NCI-H1930 (cell line): ENCODE results near the gene LY6G6F.
A peak's percentile ranks its signal among the peaks of the same experiment; 100 is the strongest.

Experiments
- DNase-seq, 2 experiments: peaks; one replicate each; lab custom pipeline; 2025; lab: John Stamatoyannopoulos, UW

The LY6G6F gene

DNA sequence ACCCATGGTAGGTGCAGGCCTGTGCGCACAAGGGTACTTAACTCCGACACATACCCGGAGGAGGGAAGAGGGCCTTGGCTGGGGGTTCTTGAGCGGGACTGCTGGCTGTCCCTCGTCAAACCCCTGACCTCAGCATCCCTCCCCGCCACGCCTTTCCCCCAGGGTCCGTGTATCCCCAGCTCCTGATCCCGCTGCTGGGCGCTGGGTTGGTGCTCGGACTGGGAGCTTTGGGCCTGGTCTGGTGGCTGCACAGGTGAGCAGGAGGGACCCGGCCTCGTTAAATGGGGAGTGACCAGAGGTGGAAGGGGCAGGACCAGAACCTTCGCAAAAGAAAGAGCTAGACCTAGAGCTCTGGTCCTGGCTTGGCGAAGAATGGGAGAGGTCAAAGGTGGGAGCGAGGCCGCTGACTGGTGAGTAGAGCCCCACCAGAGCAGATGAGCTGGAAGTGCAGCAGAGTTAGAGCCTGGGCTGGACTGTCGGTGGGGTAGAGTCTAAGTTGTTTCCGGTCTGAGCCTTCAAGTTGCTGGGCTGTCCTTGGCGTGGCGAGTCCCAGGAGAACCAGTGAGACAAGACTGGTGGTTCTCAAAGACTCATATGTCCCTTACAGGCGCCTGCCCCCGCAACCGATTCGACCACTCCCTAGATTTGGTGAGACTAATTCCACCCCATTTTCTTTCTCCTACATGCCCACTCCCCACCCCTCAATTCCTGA, 17.5 kb downstream of the LY6G6F start:
- DNase-seq, result no peak

DNA sequence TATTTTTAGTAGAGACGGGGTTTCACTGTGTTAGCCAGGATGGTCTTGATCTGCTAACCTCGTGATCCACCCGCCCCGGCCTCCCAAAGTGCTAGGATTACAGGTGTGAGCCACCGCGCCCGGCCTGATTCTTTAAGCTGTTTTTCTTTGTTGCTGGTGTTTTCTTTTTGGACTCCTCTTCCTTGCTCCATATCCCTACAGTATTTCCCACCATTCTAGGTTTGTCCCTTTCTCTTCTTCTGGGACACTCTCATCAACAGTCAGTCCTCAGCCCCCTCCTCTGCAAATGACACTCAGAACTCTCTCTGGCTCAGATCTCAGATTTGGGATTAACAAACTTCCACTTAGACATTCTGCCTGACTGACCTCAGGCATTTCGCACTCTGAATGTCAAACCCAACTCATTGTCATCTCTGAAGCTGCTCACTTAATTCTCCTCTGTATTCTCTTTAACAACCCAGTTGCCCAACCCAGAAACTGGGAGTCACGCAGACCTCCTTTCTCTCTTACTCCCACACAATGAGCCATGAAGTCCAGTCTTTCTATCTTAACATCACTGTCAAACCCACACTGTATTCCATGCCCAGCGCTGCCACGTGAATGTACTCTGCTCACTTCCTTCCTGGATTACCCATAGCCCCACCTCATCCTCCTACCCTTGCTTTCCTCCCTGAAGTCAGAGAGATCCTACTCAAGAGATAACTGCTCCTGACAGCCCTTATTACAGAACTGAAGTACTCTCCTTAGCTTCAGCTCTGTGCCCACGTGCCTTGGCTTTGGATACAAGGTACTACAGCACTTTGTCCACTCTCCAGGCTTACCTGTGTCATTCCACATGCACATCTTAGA, 19.1 kb downstream of the LY6G6F start:
- DNase-seq, result no peak

DNA sequence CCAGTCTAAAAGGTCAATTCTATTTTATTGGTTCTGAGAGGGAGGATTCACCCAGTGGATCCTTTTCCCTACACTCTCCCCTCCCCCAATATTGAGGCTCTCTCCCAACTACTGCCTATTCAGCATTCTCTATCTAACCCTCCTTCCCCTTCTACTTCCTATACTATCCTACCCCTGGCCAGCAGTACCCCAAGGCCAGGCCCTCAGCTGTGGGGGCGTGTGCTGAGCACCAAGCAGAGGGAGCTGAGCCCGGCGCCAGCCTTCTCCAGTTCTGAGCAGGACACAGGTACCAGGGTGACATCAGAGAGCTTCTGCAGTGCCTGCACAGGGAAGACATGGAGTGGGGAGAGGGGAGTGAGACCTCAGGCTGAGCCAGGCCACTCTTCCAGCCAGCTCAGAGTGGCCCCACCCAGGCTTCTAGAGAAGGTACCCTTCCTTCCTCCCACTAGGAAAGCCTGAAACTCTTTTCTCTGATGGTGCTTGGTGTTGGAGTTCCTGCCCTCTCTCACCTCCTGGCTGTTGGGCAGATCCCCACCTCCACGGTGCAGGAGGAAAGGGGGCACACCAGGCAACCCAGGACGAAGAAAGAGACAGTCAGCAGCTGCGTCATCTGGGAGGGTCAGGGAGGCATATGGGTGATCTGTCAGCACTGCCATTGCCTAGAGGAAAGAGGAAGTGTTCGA, 20.5 kb downstream of the LY6G6F start:
- no peak for DNase-seq

DNA sequence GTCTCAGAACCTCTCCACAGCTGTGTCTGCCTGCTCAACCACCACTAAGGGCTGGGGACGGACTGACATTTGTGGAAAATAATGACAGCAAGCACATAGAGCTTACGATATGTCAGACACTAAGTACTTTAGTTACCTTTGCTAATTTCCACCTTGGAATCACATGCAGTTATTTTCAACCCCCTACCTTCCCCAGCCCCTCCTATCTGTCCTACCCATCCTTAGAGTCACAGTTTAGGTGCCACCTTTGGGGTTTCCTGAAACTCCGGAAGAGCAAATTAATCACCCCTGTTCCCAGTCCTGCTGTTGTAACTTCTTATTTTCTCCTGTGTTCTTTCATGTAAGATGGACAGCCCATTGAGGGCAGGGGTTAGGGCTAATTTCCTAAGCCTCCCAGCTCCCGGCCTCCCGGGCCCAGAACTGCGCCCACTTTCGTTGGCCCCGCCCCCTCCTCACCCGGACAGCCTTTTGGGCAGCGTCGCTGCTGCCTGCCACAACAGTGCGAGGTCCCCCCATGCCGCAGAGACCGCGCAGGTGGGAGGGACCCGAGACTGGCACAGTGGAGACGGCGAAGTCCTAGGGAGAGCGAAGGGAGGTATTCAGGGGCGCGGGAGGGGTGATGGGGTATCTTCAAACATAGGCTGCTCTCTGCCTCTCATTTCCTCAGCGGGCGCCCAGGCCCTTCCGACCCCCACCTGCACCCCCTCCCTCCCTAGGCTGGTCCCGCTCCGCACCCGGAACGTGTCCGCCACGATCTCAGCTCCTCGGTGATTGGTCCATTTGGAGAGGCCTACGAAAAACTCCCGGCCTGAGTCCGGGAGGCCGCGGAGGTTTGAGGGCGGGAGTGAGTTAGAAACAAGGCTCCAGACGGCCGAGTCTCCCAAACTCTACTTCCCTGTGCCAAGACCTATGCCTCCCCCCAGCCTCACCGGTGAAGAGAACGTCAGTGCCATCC, 21.3 kb downstream of the LY6G6F start:
- no peak for DNase-seq

DNA sequence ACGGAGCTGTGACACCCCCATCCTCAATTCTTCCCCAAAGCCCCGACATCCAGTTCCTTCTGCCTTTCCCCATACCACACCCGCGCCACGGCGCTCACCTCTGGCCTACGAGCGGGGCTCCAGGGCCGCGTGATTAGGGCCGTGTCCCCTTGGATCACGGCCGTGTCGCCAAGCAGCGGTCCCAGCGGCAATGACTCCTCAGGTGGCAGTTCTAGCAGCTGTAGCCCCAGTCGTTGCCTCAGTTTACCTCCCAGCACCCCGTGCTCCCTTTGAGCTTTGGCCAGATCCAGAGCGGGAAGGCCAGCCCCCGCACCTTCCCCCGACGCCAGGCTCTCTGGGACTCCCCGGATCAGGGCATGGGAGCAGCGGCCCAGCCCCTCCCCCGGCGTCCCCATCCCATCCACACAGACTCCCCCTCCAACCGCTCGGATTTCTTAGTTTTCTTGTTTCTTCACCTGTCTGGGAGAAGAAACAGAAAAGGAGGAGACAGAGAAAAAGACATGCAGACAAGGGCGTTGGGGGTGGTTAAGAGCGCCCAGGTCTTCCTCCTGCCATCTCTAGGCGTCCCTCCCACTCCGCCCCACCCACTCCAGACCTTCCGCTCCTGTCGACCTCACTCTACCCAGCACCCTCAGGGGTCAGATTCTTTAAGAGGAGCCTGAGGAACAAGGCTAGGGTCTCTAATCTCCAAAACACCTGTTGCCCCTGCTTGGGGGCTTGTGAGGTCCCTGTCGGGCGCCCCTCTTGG, 22.3 kb downstream of the LY6G6F start, which contains the start of gene DDAH2:
DDAH2 (minus strand) TSS at position 533 of the 748 bp plus-strand sequence; CDS start at position 395, 138 bp downstream.
- DNase-seq, result no peak

DNA sequence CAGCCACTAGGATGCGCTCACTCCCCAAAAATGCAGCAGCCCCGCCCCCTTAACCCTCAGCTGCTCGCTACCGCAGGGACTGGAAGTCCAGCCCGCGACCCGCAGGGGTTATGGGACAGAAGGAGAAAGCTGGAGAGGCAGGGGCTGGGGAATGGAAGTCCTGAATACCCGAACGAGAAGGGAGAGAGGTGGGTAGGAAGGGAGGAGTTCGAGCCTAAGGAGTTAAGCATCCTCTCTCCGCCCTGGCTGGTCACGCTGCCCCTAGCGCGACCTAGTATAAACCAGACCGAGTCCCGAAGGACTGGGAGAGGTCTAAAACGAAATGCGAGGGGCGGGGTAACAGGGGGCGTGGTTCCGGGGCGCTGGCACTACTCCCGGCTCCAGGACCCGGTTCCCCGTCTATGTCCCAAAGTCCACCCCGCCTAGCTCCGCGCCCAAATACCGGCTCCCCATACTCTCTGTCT, 22.9 kb downstream of the LY6G6F start:
- peak; percentile 48 to 64 for DNase-seq

DNA sequence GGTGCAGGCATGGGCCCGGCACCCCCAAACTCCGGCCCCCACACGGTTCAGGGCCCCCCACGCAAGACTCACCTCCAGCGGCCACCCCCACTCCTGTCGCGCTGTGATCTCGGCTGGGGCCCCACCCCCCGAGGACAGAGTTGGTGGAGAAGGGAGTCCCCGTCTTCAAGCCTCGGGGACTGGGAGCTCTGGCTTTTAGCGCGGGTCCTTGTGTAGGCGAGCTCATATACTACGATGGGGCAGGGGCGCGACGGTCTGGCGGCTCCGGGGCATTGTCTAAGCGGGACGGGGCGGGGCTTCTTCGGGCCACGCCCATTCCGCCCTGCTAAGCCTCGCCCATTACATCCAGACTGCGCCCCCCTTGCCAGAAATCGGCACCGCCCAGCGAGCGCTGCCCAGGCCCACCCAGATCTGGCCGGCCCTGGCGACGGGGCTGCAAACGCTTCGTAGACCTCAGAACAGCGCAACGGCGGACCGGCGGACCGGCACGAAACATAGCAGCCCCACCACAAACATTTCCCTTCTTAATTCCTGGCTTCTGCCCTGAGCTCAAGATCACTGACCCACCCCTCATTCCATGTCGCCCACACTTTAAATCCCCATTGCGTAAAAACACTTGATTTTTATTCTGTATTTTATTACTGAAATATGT, 23.4 kb downstream of the LY6G6F start:
- DNase-seq, result peak; percentile 65 to 70

DNA sequence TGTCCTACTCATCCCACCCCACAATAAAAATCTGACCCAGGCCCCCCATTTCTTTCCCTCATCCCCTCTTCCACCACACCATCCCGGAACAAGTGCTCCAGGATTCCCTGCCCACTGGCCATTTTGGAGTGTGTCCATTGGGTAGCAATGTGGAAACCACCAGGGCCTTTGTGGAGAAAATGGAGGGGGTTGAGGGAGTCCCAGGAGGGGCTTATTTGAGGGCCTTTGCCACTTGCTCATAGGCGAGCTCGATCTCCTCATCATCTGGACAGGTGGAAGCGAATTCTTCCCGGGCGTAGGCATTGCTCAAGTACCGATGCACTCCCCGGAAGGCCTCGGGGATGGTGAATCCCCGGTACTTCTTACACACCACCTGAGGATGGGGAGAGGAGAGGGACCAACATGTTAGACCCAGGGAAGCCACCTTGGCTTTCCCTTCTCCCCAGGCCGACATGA, 24.0 kb downstream of the LY6G6F start:
- DNase-seq, result no peak

DNA sequence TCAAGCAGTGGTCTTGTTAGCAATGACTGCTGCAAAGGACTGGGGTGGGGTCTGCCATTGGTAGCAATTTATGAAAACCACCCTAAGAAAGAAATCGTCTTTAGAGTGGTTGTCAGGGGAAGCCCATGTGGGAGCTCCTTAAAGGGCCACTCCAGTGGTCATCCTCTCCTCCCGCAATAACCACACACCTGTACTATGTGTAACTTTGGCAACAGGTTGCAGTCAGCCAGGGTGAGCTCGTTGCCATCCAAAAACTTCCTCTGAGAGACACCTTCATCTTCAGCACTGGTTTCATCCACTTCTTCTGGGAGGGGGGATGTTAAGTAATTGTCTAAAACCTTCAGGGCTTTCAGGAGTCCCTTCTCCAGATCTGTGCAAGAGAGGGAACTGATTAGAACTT, 25.4 kb downstream of the LY6G6F start:
- no peak for DNase-seq

DNA sequence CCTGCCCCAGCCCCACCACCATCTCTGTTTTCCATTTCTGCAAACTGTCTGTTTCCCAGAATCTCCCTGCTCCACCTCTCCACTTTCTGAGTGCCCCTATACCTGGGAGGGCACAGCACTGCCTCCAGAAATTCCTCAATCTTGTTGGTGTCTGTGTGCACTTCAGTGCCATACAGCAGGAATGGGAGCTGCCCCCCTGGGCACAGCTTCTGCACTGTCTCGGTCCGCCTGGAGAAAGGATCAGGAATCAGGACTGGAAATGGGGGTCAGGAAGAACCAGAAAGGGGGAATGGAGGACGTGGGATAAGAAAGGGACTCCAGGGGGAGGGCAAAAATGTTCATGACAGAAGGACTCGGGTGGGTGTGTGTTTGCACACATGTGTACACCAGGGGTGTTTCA, 27.1 kb downstream of the LY6G6F start:
- DNase-seq, result no peak

DNA sequence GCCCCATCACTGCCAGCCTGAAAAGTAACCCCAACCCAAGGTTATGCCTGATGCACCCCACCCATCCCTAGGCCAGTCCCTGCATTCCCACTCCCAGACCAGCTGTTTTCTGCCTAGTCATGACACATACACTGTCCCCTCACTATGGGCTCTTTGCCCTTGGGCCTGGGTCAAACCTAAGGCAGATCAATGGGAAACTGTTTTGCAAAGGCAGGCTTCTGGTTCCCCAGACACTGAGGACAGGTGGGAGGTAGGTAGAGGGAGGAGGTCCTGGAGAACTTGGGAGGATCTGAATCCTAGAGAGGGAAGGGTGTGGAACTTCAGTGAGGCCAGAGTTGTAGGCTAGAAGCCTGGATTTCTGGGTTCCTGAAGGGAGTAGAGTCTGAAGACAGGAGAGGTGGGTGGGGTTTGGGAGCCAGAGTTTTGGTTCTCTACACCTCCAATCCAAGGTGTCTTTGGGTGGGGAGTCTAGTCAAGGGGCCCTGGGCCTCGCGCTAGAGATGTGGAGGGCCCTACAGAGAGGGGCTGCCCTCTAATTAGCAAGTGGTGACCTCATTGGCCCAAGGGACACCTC, 27.7 kb downstream of the LY6G6F start:
- DNase-seq, result no peak

DNA sequence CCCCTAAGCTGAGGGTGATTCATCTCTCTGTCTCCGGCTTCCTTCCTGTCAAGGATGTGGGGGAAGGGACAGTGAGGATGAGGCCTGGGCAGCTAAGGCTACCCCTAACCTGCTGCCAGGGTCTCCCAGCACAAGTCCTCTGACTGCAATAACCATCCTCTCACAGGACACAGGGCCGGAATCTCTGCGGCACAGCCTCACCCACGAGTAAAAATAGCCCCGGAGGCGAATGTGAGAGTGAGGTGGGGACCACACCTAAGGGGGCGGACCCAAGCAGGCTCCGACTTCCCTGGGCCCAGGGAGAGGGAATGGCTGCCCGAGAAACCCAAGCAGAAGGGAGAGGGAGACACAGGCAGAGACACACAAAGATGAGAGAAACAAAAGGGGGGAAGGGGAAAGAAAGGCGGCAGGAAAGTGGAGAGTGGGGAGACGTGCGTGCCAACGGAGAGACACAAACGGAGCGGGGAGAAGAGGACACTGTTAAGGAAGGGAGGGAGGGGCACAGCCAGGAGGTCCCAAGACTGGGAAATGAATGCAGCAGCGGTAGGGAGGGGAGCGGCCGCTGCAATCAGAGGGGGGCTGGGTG, 28.2 kb downstream of the LY6G6F start:
- no peak for DNase-seq

DNA sequence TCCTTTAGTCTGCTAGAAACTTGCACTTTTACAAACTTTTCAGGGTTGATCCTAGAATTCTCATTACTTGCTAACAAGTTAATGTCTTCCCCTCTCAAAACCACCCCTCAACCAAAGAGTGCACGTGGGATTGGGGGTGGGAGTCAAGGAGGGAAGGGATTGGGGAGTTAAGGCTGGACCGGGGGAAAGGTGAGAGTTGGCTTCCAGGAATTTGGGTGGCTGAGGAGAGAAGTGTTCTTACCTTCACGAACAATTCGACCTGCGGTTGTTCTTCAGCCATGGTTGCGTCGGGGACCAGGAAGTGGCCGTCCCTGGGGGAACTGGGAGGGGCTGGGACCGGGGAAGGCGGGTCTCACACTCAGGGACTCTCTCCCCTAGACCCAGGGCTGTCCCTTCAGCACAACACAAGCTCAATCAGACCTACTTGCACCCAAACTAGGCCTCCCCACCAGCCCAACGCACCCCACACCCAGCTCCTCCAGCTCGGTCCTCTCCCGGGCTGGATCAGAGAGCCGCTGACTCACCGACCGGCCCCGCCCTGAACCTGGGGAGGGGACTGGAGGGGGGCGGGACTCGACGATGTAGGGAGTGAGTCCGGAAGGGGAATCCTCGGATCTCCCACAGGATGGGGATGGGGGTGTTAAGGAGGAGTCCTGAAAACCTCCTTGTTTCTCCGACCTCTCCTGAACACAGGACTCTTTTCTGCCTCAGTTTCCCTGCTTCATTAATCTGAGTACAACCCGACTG, 29.5 kb downstream of the LY6G6F start, which contains the start of gene CLIC1:
CLIC1 (minus strand) TSS at position 510 of the 747 bp plus-strand sequence; CDS start at position 280, 230 bp downstream.
- peak; percentile 69 to 72 for DNase-seq

DNA sequence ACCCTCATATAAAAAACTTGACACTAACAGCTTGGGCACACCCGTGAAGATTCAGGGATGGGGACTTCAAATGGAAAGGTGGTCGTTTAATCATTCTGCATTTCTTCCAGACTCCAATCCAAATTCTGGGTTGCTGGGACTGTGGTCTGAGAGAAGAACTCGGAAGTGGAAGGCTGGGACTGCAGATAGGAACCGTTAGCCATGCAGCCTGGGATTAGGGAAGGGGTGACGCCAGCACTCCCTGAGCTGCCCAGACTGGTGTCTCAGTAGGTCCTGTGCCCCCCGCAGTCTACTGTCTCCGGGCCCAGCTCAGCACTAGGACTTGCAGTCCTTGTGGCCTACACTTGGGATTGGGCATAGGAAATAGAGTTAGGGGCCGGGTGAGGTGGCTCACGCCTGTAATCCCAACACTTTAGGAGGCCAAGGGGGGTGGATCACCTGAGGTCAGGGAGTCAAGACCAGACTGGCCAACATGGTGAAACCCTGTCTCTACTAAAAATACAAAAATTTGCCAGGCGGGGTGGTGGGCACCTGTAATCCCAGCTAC, 30.2 kb downstream of the LY6G6F start:
- DNase-seq, result no peak

DNA sequence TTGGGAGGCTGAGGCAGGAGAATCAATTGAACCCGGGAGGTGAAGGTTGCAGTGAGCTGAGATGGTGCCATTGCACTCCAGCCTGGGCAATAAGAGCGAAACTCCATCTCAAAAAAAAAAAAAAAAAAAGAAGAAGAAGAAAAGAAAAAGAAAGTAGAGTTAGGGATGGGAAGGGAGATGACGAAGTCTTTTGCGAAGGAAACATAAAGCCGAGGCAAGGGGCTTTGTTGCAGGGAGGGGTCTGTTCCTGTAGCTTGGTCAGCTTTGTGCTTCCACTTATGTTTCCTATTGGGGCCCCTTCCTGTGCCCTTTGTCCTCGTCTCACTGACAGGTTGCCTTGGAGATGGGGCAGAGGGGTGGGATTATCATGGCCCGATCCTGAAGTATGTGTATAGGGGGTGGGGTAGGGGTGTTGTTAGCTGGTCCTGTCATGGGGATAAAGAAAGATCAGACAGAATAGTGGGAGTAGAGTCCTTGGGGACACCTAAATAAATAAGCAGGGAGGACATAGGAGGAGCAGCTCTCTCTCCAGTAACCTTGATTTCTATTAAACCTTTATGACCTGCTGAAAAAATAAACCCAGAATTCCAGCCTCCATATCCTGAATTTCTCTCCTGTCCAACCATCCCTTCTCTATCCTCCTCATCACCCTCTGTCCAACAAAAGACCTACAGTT, 30.8 kb downstream of the LY6G6F start:
- peak in 1 of 2 experiments; percentile 13 for DNase-seq

DNA sequence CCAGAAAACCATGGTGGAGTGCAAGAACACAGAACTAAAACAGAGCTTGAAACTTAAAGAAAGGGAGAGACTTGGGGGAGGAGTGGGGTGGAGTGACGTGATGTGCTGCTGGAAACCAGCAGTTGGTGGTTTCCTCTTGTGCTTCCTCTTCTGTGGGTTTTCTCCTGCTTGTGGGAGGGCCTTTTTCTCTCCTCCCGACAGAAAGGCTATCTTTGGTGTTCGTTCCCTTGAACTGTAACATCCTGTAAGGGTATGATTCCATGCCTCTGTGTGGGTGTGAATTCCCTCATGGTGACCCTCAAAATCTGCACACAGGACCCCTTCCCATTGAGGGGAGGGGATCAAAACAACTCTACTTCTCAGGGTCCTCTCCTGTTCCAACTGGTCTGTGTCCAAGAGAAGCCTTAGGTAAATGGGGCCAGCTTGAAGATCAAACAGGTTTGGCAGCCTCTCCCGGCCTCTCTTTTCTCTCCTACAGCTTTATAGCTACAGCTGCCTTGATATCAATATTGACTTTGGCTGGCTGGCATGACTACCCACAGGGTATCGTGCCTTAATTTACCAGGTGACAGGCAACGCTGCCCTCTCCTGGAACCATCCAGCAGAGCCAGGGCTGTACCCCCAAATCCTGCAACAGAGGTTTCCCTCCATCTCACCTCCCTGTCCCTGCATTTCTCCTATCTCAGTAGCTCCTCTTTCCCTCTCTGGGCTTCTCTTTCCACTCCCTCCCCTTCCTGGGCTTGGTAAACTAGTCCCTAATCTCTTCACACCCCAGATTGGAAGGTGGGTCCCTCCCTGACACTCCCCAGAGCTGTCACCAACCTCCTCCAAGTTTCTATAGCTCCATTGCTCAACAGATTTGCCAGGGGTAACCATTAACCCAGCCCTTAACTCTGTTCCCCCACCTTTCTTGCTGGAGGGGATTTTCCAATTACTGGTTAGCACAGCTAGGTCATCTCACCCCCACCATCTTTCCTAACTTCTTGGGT, 31.6 kb downstream of the LY6G6F start:
- DNase-seq, result peak; percentile 33 to 39
